ENCODE results near the gene TMC4.
A peak's percentile ranks its signal among the peaks of the same experiment; 100 is the strongest.
"Not testable (repeated sequence)": the region's sequence is repeated elsewhere in the genome, so short reads cannot be mapped to it uniquely, and the experiment has no call there.

TMC4 gene

DNA sequence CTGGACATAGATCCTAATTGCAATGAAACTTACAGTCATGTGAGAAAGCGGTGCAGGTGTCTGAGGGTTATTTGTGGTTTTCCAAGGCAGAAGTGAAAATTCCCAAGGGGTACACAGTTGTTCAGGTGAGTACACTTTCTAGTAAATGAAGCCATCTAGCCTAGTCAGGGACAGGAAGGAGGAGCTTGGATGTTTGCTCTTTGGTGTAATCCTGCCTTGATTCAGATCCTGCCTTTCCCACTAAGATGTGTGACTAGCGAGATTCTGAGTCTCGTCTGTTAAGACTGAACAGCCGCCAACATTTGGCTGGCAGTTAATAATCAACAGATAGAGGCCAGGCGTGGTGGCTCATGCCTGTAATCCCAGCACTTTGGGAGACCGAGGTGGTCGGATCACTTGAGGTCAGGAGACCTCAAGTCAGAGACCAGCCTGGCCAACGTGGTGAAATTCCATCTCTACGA lies 30.2 kb upstream of the TMC4 start:
- DNase-seq: no peak

DNA sequence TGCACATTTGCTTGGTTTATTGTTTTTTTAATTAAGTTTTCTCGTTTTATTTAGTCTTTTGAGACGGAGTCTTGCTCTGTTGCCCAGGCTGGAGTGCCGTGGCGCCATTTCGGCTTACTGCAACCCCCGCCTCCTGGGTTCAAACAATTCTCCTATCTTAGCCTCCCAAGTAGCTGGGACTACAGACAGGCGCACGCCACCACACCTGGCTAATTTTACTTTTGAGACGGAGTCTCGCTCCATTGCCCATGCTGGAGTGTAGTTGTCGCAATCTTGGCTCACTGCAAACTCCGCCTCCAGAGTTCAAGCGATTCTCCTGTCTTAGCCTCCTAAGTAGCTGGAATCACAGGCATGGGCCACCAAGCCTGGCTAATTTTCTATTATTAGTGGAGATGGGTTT lies 29.0 kb upstream of the TMC4 start:
- no peak for DNase-seq

DNA sequence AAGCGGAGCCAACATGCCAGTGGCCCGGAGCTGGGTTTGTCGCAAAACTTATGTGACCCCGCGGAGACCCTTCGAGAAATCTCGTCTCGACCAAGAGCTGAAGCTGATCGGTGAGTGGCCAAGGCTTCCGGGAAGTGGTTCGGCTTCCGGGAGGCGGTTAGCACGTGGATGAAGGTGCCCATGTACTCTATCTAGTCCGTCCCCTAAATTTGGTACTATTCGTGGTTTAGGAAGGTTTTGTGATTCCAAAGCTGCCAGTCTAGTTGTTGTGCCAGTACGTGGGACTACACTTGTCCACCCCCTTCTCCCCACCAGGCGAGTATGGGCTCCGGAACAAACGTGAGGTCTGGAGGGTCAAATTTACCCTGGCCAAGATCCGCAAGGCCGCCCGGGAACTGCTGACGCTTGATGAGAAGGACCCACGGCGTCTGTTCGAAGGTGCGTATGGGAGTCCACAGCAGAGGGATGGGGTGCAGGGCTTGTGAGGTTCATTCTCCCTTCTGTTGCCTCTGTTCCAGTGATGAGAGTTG lies 28.3 kb upstream of the TMC4 start:
- DNase-seq: no peak

DNA sequence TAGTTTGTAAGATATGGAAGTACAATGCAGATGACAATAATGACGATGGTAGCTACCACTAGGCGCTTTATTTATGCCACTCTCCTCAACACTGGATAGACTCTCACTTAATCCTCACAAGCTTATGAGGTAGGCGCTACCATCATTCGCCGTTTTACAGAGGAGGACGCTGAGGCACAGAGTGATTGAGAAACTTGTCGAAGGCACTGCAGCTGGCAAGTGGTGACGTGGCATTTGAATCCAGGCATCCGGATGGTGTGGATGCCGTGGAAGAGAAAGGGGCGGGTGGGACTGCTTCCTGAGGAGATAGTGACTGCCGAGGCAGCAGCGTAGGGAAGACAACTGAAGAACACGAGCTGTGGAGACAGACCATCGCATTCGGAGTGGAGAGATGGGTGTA lies 26.4 kb upstream of the TMC4 start:
- no peak for DNase-seq

DNA sequence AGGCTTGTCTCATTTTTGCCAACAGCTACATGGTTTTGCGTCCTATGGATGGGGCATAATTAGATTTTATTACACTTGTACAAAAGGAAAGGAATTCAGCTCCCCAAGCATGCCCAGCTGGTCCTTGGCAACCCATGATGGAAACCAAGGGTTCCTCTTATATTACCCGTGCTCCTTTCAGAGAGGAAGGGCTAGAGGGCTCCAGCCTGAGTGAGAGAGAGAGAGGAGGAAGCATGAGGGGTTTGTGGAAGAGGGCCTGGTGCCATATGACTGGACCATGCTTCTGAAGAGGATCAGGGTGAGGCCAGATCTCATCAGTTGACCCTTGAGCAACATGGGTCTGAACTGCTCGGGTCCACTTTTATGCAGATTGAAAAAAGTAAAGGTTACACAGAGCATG lies 24.2 kb upstream of the TMC4 start:
- no peak for DNase-seq

DNA sequence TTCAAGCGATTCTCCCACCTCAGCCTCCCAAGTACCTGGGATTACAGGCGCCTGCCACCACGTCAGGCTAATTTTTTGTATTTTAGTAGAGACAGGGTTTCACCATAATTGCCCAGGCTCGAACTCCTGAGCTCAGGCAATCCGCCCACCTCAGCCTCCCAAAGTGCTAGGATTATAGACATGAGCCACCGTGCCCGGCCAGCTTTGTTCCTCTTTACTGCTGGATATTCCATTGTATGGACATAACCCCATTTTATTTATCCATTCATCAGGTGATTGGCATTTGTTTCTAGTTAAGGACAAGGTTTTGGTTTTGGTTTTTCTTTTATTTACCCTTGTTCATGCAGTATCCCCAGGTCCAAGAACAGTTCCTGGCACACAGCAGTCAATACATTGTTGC lies 23.6 kb upstream of the TMC4 start:
- DNase-seq: no peak

DNA sequence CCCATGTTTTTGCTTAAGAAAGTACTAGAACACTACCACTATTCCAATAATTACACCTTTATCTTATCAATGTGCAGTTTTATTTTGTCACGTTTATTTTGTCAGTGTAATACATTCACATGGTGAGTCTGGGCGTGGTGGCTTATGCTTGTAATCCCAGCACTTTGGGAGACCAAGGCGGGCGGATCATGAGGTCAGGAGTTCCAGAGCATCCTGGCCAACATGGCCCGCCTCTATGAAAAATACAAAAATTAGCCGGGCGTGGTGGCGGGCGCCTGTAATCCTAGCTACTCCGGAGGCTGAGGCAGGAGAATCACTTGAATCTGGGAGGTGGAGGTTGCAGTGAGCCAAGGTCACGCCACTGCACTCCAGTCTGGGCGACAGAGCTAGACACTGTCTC lies 21.5 kb upstream of the TMC4 start:
- not testable (repeated sequence) for DNase-seq

DNA sequence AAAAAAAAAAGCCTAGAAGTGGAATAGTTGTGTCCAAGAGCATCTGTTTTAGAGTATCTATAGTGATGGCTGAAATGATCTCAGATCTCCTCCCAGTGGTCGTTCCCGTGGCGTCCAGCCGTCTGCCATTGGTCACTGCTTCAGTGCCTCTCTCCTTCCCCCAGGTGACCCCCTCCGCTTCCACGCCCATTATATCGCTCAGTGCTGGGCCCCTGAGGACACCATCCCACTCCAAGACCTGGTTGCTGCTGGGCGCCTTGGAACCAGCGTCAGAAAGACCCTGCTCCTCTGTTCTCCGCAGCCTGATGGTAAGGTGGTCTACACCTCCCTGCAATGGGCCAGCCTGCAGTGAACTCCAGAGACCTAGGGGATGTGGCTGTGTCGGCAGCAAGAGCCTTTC lies 20.1 kb upstream of the TMC4 start:
- DNase-seq: no peak

DNA sequence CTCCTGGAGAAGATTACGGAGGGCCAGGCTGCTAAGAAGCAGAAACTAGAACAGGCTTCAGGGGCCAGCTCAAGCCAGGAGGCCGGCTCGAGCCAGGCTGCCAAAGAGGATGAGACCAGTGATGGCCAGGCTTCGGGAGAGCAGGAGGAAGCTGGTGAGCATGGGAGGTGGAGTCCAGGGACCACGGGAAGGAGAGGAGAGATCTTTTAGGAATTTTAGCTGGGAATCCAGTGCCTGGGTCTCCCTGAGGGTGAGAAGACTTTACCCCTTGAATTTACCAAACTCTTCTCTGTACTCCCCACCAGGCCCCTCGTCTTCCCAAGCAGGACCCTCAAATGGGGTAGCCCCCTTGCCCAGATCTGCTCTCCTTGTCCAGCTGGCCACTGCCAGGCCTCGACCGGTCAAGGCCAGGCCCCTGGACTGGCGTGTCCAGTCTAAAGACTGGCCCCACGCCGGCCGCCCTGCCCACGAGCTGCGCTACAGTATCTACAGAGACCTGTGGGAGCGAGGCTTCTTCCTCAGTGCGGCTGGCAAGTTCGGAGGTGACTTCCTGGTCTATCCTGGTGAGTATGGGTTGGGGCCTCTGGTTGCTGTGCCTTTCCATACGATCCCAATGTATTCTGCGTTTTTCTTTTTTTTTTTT lies 19.0 kb upstream of the TMC4 start:
- peak; percentile 50 to 62 for DNase-seq

DNA sequence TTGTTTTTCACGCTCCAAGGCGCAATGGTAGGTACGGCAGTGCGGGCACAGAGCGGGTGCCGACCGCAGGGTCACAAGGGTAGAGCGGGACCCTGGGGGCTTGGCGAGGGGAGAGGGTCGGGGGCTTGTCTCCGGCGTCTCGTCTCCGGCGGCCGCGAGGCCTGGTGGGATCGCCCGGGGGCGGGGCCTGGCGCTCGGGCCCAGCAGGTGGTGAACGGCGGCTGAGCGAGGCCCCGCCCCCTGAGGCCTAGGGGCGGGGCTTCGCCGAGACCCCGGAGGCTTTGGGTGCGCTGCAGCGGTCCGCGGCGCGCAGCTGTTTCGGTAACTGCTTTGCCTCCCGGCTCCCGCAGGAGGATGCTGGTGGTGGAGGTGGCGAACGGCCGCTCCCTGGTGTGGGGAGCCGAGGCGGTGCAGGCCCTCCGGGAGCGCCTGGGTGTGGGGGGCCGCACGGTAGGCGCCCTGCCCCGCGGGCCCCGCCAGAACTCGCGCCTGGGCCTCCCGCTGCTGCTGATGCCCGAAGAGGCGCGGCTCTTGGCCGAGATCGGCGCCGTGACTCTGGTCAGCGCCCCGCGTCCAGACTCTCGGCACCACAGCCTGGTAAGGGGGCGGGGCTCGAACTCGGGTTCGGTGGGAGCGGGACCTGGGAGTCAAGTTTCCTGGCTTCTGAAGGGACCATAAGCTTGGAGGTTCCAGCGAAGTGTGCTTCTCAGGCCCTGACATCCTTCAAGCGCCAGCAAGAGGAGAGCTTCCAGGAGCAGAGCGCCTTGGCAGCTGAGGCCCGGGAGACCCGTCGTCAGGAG lies 18.3 kb upstream of the TMC4 start, which contains the start of gene TSEN34:
Gene TSEN34 (plus strand): TSS at position 298 of the 800 bp plus-strand sequence. CDS start 57 bp downstream, at position 355.
- DNase-seq: peak; percentile 95 to 99

DNA sequence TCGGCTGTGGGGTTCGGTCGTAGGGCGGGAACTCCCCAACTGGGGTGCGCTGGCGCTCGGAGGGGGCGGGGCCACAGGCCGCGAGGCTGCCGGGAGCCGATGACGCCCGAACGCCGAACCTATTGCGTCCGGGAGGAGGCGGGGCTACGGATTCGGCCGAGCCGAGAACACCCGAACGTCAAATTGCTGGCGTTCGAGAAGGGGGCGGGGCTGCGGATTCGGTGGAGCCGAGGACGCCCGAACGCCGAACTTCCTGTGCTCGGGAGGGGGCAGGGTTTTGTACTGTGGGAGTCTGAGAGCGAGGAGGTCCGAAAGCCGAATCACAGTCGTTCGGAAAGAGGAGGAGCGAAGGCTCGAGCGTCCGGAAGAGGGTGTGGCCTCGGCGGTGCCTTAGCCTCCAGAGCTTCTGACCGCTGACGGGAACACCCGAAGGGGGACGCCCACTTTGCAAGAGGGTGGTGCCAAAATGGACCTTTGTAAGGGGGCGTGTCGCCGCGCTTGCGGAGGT lies 17.6 kb upstream of the TMC4 start:
- DNase-seq: peak; percentile 99 to 100

DNA sequence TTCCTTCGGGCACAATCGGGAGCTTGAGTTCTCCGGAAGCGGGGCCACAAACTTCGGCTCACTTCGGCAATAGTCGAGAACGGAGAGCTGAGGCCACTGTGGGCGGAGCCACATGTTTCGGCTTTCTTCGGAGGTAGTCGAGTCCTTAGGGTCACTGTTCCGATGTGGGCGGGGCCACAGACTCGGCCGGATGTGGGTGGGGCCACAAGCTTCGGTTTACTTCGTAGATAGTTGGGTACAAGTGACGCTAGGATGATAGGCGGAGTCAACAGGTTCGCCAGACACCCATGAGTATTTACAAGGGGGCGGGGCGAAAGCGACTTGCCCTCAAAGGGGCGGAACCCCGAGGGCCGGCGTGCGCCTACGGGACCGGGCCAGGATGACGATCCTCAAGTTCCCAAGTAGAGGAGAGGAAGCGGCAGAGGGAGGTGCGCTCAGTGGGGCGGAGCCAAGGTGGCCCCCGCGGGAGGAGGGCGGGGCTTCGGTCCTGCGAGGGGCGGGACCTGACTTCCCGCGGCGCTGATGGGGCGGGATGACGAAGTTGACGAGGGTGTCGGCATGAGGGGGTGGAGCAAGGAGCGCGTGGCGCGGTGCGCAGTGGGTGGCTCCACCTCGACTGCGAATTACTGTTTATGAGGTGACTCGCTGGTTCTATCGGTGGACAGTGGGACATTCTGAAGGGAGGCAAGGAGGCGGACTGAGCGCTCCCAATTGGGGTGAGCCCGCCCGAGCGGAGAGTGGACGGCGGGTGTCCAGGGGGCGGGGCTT lies 17.0 kb upstream of the TMC4 start:
- peak; percentile 100 for DNase-seq

DNA sequence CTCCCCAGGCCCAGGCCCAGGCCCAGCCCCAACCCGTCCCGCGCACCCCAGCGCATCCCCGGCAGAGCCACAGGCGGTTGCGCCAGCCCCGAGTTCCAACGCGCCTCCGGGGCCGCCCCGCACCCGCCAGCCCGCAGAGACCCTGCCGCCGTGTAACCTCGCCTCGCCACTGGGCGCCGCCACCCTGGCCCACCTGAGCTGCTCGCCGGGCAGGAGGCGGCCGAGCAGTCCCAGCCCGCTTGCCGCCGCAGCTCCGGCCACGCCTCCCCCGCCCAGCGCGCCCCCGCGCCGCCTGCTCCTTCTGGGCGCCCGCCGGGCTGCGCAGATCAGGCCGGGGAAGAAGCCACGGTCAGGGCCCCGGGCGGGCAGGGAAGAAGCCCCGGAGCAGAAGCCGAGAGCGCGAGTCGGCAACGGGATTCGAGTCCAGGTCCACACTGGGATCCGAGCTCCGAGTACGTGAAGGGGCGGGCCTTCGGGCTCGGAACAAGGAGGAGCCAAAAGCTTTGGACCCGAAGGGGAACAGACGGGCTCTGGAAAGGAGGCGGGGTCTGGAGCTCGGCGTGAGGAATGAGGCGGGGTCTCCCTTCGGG lies 16.3 kb upstream of the TMC4 start, which contains the start of gene MBOAT7:
Gene MBOAT7 (minus strand): TSS at position 436 of the 590 bp plus-strand sequence. CDS start 1,072 bp downstream, outside the sequence.
- DNase-seq: no peak

DNA sequence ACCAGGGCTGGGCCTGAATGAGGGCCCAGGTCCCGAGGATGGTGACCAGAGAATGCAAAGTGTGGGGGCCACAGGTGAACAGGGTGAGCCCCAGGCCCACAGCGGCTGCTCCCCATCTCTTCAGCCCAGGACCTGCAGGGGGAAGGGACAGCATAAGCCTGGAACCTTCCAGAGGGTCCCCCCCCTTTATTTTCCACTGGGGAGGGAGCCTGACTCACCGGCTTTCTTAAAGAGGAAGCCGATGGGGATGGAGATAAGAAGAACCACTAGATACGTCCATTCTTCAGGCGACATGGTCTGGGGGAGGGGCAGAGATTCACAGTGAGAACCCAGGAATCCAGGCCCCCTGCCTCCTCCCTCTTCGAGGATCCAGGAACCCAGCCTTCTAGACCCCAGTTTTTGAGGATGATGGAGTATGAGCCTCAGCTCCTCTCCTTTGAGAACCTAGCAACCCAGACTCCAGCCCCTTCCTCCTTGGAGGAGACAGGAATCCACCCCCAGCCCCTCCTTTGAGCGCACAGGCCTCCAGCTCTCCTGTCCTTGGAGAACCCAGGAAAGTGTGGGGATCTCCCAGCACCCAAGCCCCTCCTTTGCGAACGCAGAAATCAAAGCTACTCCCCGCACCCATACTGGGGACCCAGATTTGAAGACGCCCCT lies 15.4 kb upstream of the TMC4 start:
- DNase-seq: peak in 1 of 2 experiments; percentile 61

DNA sequence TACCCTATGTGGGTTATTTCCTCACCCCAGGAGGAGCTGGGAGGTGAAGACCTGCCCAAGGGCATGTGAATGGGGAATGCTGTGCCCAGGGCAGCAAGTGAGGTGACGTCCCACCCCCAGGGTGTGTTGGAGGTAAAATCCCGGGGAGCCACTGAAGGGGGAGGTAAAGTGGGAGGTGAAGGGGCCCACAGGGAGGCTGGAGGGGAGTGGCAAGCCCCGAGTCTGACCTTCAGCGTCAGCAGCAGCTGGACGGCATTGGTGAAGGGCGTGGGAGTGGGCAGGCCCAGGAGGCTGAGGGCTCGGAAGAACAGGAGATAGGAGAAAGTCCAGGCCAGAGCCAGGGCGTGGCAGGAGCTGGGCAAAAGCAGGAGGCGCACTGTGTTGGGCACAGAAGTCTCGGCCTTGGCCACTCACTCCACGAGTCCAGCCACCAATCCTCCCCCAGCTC lies 14.0 kb upstream of the TMC4 start:
- DNase-seq: no peak

DNA sequence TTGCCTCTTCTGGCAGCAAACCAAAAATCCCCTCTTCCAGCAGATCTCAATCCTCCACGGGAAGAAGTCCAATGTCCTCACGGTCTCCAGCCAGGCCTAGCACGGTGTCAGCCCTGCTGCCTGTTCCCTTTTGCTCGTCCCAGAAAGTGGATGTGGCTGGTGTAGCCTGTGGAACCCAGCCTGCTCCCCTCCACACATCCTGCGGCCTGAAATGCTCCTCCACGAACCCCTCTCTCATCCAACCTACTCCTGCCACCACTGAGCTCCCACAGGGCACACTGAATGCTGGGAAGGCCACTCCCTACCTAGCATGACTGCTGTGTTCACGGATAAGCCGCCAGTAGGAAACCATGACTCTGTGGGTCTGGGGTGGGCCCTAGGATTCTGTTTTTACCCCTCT lies 13.4 kb upstream of the TMC4 start:
- DNase-seq: no peak

DNA sequence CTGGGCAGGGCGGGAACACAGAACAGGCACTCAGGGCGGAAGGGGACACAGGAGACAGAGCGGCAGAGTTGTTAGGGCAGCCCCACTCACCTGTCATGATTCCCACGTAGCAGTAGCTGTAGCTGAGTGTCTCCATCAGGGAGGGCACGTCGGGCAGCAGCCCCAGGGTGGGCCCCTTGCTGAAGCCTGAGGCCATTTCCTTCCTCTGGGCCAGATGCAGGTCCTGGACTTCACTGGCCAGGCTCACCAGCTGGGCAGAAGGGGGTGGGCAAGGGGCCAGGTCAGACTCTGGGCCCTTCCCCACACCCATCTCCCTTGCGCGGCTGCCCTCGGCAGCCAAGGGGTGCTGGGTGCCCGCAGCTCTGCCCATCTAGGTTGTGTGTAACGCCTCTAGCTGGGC lies 10.5 kb upstream of the TMC4 start:
- no peak for DNase-seq

DNA sequence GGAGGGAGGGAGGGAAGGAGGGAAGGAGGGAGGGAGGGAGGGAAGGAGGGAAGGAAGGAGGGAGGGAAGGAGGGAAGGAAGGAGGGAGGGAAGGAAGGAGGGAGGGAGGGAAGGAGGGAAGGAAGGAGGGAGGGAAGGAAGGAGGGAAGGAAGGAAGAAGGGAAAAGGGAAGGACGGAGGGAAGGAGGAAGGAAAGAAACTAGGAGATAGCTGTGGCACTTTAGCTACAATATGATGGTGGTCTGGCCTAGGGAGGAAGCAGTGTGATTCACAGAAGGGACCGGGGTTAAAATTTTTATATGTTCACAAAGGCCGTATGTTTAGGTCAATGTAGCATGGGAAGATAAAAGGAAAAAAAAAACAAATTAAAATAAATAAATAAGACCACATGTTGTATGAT lies 8.9 kb upstream of the TMC4 start:
- DNase-seq: not testable (repeated sequence)

DNA sequence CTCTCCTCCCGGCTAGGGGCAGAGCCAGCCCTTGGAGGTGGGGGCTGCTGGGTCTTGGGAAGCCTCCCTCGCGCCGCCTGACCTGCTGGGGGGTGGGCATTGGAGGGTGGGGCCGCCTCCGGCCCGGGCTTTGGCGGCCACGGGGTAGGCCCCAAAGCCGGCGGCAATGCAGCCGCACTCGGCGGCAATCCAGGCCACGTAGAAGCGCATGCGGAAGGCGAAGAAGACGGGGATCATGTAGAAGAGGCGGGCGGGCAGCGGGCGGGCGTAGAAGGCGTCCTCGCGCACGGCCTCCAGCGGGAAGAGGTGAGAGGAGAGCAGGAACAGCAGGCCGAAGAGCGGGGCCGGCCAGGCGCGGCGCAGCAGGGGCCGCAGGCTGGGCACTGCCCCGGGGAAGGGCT lies 7.7 kb upstream of the TMC4 start:
- DNase-seq: no peak

DNA sequence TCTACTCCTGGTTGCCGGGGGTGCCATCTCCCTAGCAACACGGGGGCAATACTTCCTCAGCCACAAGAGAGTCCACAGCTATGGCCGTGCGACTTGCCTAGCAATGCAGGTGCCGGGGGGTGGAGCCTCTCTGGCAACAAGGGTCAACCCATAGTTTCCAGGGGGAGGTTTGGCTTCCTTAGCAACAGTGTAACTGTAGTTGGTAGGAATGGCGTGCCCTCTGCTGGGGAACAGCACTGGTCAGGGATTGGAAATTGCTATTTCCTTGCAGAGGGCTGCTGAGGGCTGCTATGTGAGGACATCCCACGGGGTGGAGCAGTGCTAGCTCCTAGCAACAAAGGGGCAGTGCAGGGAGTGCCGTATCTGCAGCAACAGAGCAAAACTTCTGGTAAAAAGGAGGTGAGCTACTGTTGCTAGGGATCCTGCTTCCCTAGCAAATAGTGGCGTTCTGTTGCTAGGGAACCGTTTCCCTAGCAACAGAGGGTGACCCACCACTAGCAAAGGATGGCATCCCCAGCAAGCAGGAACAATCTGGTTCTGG lies 7.0 kb upstream of the TMC4 start:
- peak; percentile 97 to 98 for DNase-seq

DNA sequence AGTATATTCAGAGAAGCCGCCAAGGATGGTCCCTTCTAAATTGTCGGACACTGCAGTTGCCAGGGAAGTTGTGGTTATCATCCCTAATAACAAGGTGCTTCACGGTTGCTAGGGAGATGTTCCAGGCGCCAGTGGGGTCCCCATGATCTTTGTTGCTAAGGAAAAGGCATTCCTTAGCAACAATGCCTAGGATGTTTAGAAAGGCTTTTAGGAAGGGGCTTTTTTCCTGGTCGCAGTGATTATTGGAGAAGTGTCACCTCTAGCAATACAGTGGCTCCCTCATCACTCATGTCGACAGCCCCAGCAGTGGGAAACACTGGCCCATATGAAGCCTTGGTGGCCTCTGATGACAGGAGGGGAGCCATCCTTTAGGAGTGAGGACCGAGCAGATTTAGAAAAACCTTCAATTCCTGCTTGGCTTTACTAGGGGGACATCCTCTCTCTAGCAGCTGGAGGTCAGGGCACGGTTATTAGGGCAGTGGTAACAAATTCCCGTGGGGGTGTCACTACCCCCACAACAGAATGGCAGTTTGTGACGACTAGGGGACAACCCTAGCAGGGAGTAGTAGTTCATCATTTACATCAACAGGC lies 6.4 kb upstream of the TMC4 start:
- DNase-seq: no peak
